Activated CD4-positive, alpha-beta T cell treated with anti-CD3 and anti-CD28 coated beads, Interleukin-2, amount 10 ng/mL, durations not matched to agents 7 days and 5 days (primary cell): ENCODE data around the gene TEX48. TPM values are rescaled to one million over a fixed set of nuclear protein-coding genes. Genes with fewer than 3 reads are reported as not detected.

Experiments used
- total RNA-seq, 2 experiments: library from RNA; stranded (reverse); gene quantifications; one replicate each; pipeline ENCODE4 v1.2.3, GENCODE V29; 2021

The TEX48 gene
- total RNA-seq, 2 experiments from 2014 or later = 0.83 to 0.97 TPM

Other genes starting within 250 kb of the TEX48 start
- gene WHRN, start 176.7 kb downstream of the TEX48 start, total RNA-seq = 1 to 10 TPM in 1 of 2 experiments, under 1 TPM in 1; 0.64 to 1.2 TPM
- 10 to 100 TPM; 89.0 to 94.8 TPM for gene ATP6V1G1, start 94.4 kb downstream of the TEX48 start, total RNA-seq
- gene TMEM268, start 70.9 kb downstream of the TEX48 start, total RNA-seq = 10 to 100 TPM; 26.4 to 31.5 TPM
- gene TEX53, start 24.4 kb downstream of the TEX48 start, total RNA-seq = not detected
- 1 to 10 TPM; 2.0 to 2.5 TPM for gene TNFSF15, start 123.8 kb upstream of the TEX48 start, total RNA-seq
- 10 to 100 TPM; 76.2 to 88.8 TPM for gene TNFSF8, start 248.4 kb upstream of the TEX48 start, total RNA-seq